NCI-H524 treated with DMSO at 0.1 percent for 48 hours (cell line): Measurements from ENCODE around the gene EGFL8.
"Not testable (repeated sequence)": the region's sequence is repeated elsewhere in the genome, so short reads cannot be mapped to it uniquely, and the experiment has no call there.

Experiments
- DNase-seq: peaks from one replicate; lab custom pipeline; 2025; lab: John Stamatoyannopoulos, UW

EGFL8 gene

GRCh38 chr6:32164295-32164694 lies at the start of gene EGFL8:
Gene EGFL8, plus strand, starts transcription at chr6:32164595. Its CDS starts 1,571 bp downstream, at chr6:32166166.
- DNase-seq = no peak

- DNase-seq = no peak
Measured at GRCh38 chr6:32114796-32115195, 49.6 kb upstream of the EGFL8 start.

- DNase-seq = no peak
Measured at GRCh38 chr6:32115623-32116022, 48.8 kb upstream of the EGFL8 start.

- no peak for DNase-seq
Measured at GRCh38 chr6:32116674-32117073, 47.7 kb upstream of the EGFL8 start.

- no peak for DNase-seq
Measured at GRCh38 chr6:32117461-32117860, 46.9 kb upstream of the EGFL8 start.

GRCh38 chr6:32118782-32119628 lies 45.4 kb upstream of the EGFL8 start:
- peak; percentile 39 for DNase-seq

- no peak for DNase-seq
Measured at GRCh38 chr6:32120573-32121059, 43.8 kb upstream of the EGFL8 start.

- DNase-seq = no peak
Measured at GRCh38 chr6:32123681-32124080, 40.7 kb upstream of the EGFL8 start.

- no peak for DNase-seq
Measured at GRCh38 chr6:32126880-32127279, 37.5 kb upstream of the EGFL8 start.

GRCh38 chr6:32127409-32127716 lies 37.0 kb upstream of the EGFL8 start:
- no peak for DNase-seq

- DNase-seq = peak; percentile 95
Measured at GRCh38 chr6:32127717-32128592, 36.4 kb upstream of the EGFL8 start, which contains the start of gene ATF6B. Gene ATF6B, minus strand, starts transcription at chr6:32128246. Its CDS starts 39 bp downstream, at chr6:32128207.

- DNase-seq = no peak
Measured at GRCh38 chr6:32128751-32129296, 35.6 kb upstream of the EGFL8 start.

- DNase-seq = no peak
Measured at GRCh38 chr6:32129297-32130088, 34.9 kb upstream of the EGFL8 start.

- DNase-seq = no peak
Measured at GRCh38 chr6:32131439-32131948, 32.9 kb upstream of the EGFL8 start.

- no peak for DNase-seq
Measured at GRCh38 chr6:32132110-32132509, 32.3 kb upstream of the EGFL8 start.

GRCh38 chr6:32133786-32134185 lies 30.6 kb upstream of the EGFL8 start:
- no peak for DNase-seq

GRCh38 chr6:32137454-32137853 lies 26.9 kb upstream of the EGFL8 start:
- DNase-seq = no peak

GRCh38 chr6:32139590-32139989 lies 24.8 kb upstream of the EGFL8 start:
- DNase-seq = no peak

- DNase-seq = no peak
Measured at GRCh38 chr6:32140420-32141046, 23.9 kb upstream of the EGFL8 start.

GRCh38 chr6:32144238-32144637 lies 20.2 kb upstream of the EGFL8 start:
- DNase-seq = not testable (repeated sequence)

- no peak for DNase-seq
Measured at GRCh38 chr6:32146287-32146686, 18.1 kb upstream of the EGFL8 start.
